Measurements from ENCODE around the gene PLCL1.

The PLCL1 gene

DNA sequence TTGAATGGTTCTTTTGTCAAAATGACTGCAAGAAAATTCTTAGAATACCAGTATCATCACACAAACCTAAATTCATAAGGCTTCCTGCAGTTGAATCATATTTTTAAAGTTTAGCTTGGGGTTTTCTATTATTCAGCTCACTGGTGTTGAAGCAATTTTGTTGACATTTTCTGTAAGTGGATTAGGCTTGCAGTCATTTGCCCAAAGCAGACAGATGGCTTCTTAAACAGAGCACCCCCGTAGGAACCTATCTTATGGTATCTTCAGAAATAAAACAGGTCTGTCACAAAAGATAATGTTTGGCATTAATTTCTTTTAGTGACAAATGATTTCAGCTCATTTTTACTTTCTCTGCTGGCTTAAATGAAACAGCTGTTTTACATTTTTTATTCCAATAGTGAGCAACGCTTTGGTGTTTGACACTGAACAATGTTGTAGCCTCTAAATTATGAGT, 331.1 kb downstream of the PLCL1 start:
- Histone ChIP-seq H3F3A (ENCODE audit: insufficient read depth, low read length) (no peaks in the 10 kb centered on the region), H2AFZ (ENCODE audit: low read length) (no peak overlapping the region), H3K27me3 (replicated peaks; ENCODE audit: insufficient read depth, low read length) (no peaks in the 10 kb centered on the region), H3K9ac (ENCODE audit: low read length) (no peak overlapping the region), H3K79me2 (ENCODE audit: low read length) (no peaks in the 10 kb centered on the region), H3K4me3 (ENCODE audit: low read length) (no peak overlapping the region), H3K9me3 (replicated peaks; ENCODE audit: insufficient read depth, low read length) (no peaks in the 10 kb centered on the region), H3K27ac (ENCODE audit: low read length) (no peak overlapping the region), H3K36me3 (replicated peaks; ENCODE audit: insufficient read depth, low read length) (no peaks in the 10 kb centered on the region), H4K20me1 (ENCODE audit: insufficient read depth, low read length) (no peaks in the 10 kb centered on the region), H3K9me2 (replicated peaks; ENCODE audit: insufficient read depth, low read length) (no peaks in the 10 kb centered on the region), H3K4me2 (ENCODE audit: low read depth, low read length) (no peak overlapping the region), H3K4me1 (ENCODE audit: low read length) (no peaks in the 10 kb centered on the region)
- DNase-seq: no peak
- TF ChIP-seq EZH2phosphoT487 (IDR thresholded peaks at IDR 0.05; ENCODE audit: low read length) (no peak), EZH2 (optimal IDR thresholded peaks at IDR 0.05; ENCODE audit: low read depth, low read length) (no peak)
- TF ChIP-seq, protein P1, sequence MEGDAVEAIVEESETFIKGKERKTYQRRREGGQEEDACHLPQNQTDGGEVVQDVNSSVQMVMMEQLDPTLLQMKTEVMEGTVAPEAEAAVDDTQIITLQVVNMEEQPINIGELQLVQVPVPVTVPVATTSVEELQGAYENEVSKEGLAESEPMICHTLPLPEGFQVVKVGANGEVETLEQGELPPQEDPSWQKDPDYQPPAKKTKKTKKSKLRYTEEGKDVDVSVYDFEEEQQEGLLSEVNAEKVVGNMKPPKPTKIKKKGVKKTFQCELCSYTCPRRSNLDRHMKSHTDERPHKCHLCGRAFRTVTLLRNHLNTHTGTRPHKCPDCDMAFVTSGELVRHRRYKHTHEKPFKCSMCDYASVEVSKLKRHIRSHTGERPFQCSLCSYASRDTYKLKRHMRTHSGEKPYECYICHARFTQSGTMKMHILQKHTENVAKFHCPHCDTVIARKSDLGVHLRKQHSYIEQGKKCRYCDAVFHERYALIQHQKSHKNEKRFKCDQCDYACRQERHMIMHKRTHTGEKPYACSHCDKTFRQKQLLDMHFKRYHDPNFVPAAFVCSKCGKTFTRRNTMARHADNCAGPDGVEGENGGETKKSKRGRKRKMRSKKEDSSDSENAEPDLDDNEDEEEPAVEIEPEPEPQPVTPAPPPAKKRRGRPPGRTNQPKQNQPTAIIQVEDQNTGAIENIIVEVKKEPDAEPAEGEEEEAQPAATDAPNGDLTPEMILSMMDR (IDR thresholded peaks at IDR 0.05; ENCODE audit: low read length): no peak

GRCh38 chr2:198136142-198136541, 331.7 kb downstream of the PLCL1 start:
- H3K36me3 ChIP-seq (replicated peaks; ENCODE audit: insufficient read depth, low read length): no peaks in the 10 kb centered on the region
- no peaks in the 10 kb centered on the region for H3K9me2 ChIP-seq (replicated peaks; ENCODE audit: insufficient read depth, low read length)
- H3K27ac ChIP-seq (ENCODE audit: low read length): no peak overlapping the region

DNA sequence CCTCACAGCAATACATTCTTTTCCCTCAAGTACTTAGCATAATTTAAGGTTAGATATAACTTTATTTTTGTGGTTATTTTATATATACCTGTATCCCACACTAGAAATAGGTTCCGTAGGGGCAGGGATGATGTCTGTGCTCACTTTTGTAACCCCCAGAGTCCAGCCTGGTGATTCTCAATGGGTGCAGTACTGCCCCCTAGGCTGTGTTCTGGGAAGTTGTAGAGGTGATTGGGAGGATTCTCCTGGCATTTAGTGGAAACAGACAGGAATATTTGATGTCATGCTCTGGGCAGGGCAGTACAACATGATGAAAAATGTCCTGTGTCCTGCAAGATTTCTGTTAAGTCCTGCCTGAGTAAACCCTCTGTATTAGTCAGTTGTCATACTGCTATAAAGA, 333.3 kb downstream of the PLCL1 start:
- Histone ChIP-seq H3K4me1 (ENCODE audit: low read length) (no peaks in the 10 kb centered on the region), H4K20me1 (ENCODE audit: insufficient read depth, low read length) (no peaks in the 10 kb centered on the region), H3F3A (ENCODE audit: insufficient read depth, low read length) (no peaks in the 10 kb centered on the region), H3K9me3 (replicated peaks; ENCODE audit: insufficient read depth, low read length) (no peaks in the 10 kb centered on the region), H3K27me3 (replicated peaks; ENCODE audit: insufficient read depth, low read length) (no peaks in the 10 kb centered on the region), H3K79me2 (ENCODE audit: low read length) (no peaks in the 10 kb centered on the region), H3K9ac (ENCODE audit: low read length) (no peak overlapping the region), H3K9me2 (replicated peaks; ENCODE audit: insufficient read depth, low read length) (no peaks in the 10 kb centered on the region), H3K4me2 (ENCODE audit: low read depth, low read length) (no peak overlapping the region), H3K36me3 (replicated peaks; ENCODE audit: insufficient read depth, low read length) (no peaks in the 10 kb centered on the region), H3K27ac (ENCODE audit: low read length) (no peak overlapping the region), H3K4me3 (ENCODE audit: low read length) (no peak overlapping the region), H2AFZ (ENCODE audit: low read length) (no peak overlapping the region)
- DNase-seq: no peak
- no peak for TF ChIP-seq EZH2 (optimal IDR thresholded peaks at IDR 0.05; ENCODE audit: low read depth, low read length)
- no peak for TF ChIP-seq EZH2phosphoT487 (IDR thresholded peaks at IDR 0.05; ENCODE audit: low read length)
- TF ChIP-seq, protein P1 (IDR thresholded peaks at IDR 0.05; ENCODE audit: low read length): no peak

More at GRCh38 chr2:198136142-198136541, 331.7 kb downstream of the PLCL1 start:
- no peak for DNase-seq
- no peaks in the 10 kb centered on the region for H3F3A ChIP-seq (ENCODE audit: insufficient read depth, low read length)
- H3K4me1 ChIP-seq (ENCODE audit: low read length): no peaks in the 10 kb centered on the region
- no peak for TF ChIP-seq EZH2phosphoT487 (IDR thresholded peaks at IDR 0.05; ENCODE audit: low read length)
- TF ChIP-seq, protein P1 (IDR thresholded peaks at IDR 0.05; ENCODE audit: low read length): no peak
- TF ChIP-seq EZH2 (optimal IDR thresholded peaks at IDR 0.05; ENCODE audit: low read depth, low read length): no peak
- no peaks in the 10 kb centered on the region for H3K9me3 ChIP-seq (replicated peaks; ENCODE audit: insufficient read depth, low read length)
- H4K20me1 ChIP-seq (ENCODE audit: insufficient read depth, low read length): no peaks in the 10 kb centered on the region
- no peaks in the 10 kb centered on the region for H3K79me2 ChIP-seq (ENCODE audit: low read length)
- H3K9ac ChIP-seq (ENCODE audit: low read length): no peak overlapping the region
- H3K4me2 ChIP-seq (ENCODE audit: low read depth, low read length): no peak overlapping the region
- no peaks in the 10 kb centered on the region for H3K27me3 ChIP-seq (replicated peaks; ENCODE audit: insufficient read depth, low read length)
- H3K4me3 ChIP-seq (ENCODE audit: low read length): no peak overlapping the region
- H2AFZ ChIP-seq (ENCODE audit: low read length): no peak overlapping the region
